SK-N-SH (cell line): ENCODE results near the gene RPL27. TPM values are rescaled to one million over a fixed set of nuclear protein-coding genes. Genes with fewer than 3 reads are reported as not detected.

Experiments
- CTCF ChIA-PET: fragments of 300-600, 350-600 bp; formaldehyde crosslinking; extraction: SDS; loops from one replicate; lab custom pipeline; 2021; lab: Yijun Ruan, JAX
- POLR2A ChIA-PET: fragments of 350-600 bp; sonication (Branson Sonifier 250); formaldehyde crosslinking; extraction: SDS; loops from one replicate; lab custom pipeline; 2020; ENCODE audit warnings: antibody characterized with exemption, inconsistent platforms; lab: Yijun Ruan, JAX
- DNase-seq: peaks from one replicate; pipeline ENCODE4 v3.0.0; 2012
- H2AFZ ChIP-seq: fragments of 200-600 bp; sonication (generic); 2 replicates; pipeline ENCODE4 v1.8.1; 2016; ENCODE audit warnings: antibody characterized with exemption, mild to moderate bottlenecking, low read depth
- H3F3A ChIP-seq: fragments of 200-600 bp; sonication (generic); replicated peaks from 2 replicates; pipeline ENCODE3; 2016; ENCODE audit warnings: antibody characterized with exemption, mild to moderate bottlenecking; ENCODE audit not compliant: insufficient read depth
- H3K27ac ChIP-seq, 2 experiments: fragments of 200-500 bp in 1 of 2; fragments of 200-600 bp in 1 of 2; sonication (Bioruptor generic) in 1 of 2; sonication (generic), shearing (Covaris generic) in 1 of 2; 2 replicates each; pipeline versions ENCODE4 v1.5.1 to v1.6.1; 2014 to 2016; ENCODE audit warnings: low read depth in 2 of 2, inconsistent platforms in 1 of 2, low read length in 1 of 2, mild to moderate bottlenecking in 1 of 2, mixed read lengths in 1 of 2
- H3K27me3 ChIP-seq: fragments of 200-600 bp; sonication (generic), shearing (Covaris generic); 2 replicates; pipeline ENCODE4 v1.6.1; 2016; ENCODE audit warnings: mixed run types; ENCODE audit not compliant: insufficient read depth
- H3K36me3 ChIP-seq, 2 experiments: fragments of 200-500 bp in 1 of 2; fragments of 200-600 bp in 1 of 2; sonication (Bioruptor generic) in 1 of 2; sonication (generic) in 1 of 2; replicated peaks in 1 of 2; 2 replicates each; pipeline versions ENCODE3 to v1.5.1; 2014 to 2016; ENCODE audit warnings: low read length in 1 of 2, mild to moderate bottlenecking in 1 of 2; ENCODE audit not compliant: insufficient read depth in 2 of 2, control insufficient read depth in 1 of 2
- H3K4me1 ChIP-seq, 2 experiments: fragments of 200-500 bp in 1 of 2; fragments of 200-600 bp in 1 of 2; sonication (Bioruptor generic) in 1 of 2; sonication (generic), shearing (Covaris generic) in 1 of 2; 2 replicates each; pipeline versions ENCODE4 v1.5.1 to v1.6.1; 2014 to 2016; ENCODE audit warnings: low read depth in 1 of 2, low read length in 1 of 2, mixed run types in 1 of 2; ENCODE audit not compliant: insufficient read depth in 2 of 2, control insufficient read depth in 1 of 2
- H3K4me2 ChIP-seq: fragments of 200-600 bp; sonication (generic), shearing (Covaris generic); 2 replicates; pipeline ENCODE4 v1.6.1; 2017; ENCODE audit warnings: mixed run types
- H3K4me3 ChIP-seq, 2 experiments: fragments of 200-500 bp in 1 of 2; fragments of 200-600 bp in 1 of 2; sonication (Bioruptor generic) in 1 of 2; sonication (generic), shearing (Covaris generic) in 1 of 2; 2 replicates each; pipeline versions ENCODE4 v1.5.1 to v1.8.1; 2014 to 2016; ENCODE audit warnings: low read depth in 2 of 2, inconsistent platforms in 1 of 2, low read length in 1 of 2, mild to moderate bottlenecking in 1 of 2, mixed read lengths in 1 of 2, moderate library complexity in 1 of 2
- H3K79me2 ChIP-seq: fragments of 200-600 bp; sonication (generic); 2 replicates; pipeline ENCODE4 v1.8.1; 2017; ENCODE audit warnings: mild to moderate bottlenecking; ENCODE audit not compliant: insufficient read depth
- H3K9ac ChIP-seq: fragments of 200-600 bp; sonication (generic); 2 replicates; pipeline ENCODE4 v1.6.1; 2017; ENCODE audit warnings: mixed run types
- H3K9me2 ChIP-seq: fragments of 200-600 bp; sonication (generic); 2 replicates; pipeline ENCODE4 v1.6.1; 2017; ENCODE audit warnings: mixed run types
- H3K9me3 ChIP-seq: fragments of 200-600 bp; sonication (generic); 2 replicates; pipeline ENCODE4 v1.6.1; 2017; ENCODE audit warnings: mixed run types, mild to moderate bottlenecking, moderate library complexity
- H4K20me1 ChIP-seq: fragments of 200-600 bp; sonication (generic); 2 replicates; pipeline ENCODE4 v1.6.1; 2017; ENCODE audit warnings: mild to moderate bottlenecking, mixed run types; ENCODE audit not compliant: insufficient read depth
- CHD2 ChIP-seq: fragments of 150-350 bp; IDR thresholded peaks from 2 replicates; pipeline ENCODE4 v1.6.1; 2018; ENCODE audit warnings: low read length; ENCODE audit not compliant: partially characterized antibody
- EP300 ChIP-seq, 2 experiments: IDR thresholded peaks; 2 replicates each; pipeline versions ENCODE4 v1.4.0 to v1.6.1; 2012; ENCODE audit warnings: borderline replicate concordance in 1 of 2, low read depth in 1 of 2, low read length in 1 of 2
- EZH2phosphoT487 ChIP-seq: fragments of 200-600 bp; sonication (generic); IDR thresholded peaks from 2 replicates; pipeline ENCODE4 v1.6.1; 2017; ENCODE audit warnings: low read depth, mixed run types, mild to moderate bottlenecking, antibody characterized with exemption, moderate library complexity, borderline replicate concordance
- FOXJ3 ChIP-seq: sonication (generic); formaldehyde crosslinking; IDR thresholded peaks from 2 replicates; pipeline ENCODE4 v1.5.1; 2020; ENCODE audit warnings: mild to moderate bottlenecking, missing genetic modification reagents
- FOXM1 ChIP-seq: IDR thresholded peaks from 2 replicates; pipeline ENCODE4 v1.4.0; 2012; ENCODE audit warnings: low read depth, mild to moderate bottlenecking
- MXI1 ChIP-seq: IDR thresholded peaks from 2 replicates; pipeline ENCODE4 v1.6.1; 2012; ENCODE audit warnings: mild to moderate bottlenecking, low read depth, low read length, improper control_type of control experiment
- NRF1 ChIP-seq: IDR thresholded peaks from 2 replicates; pipeline ENCODE4 v1.6.1; 2012; ENCODE audit warnings: low read depth, mild to moderate bottlenecking, low read length
- POLR2AphosphoS5 ChIP-seq: IDR thresholded peaks from 2 replicates; pipeline ENCODE4 v1.6.1; 2012; ENCODE audit warnings: low read depth, low read length
- RAD21 ChIP-seq: IDR thresholded peaks from 2 replicates; pipeline ENCODE4 v1.6.1; 2012; ENCODE audit warnings: mild to moderate bottlenecking, low read length
- RFX5 ChIP-seq: IDR thresholded peaks from 2 replicates; pipeline ENCODE4 v1.6.1; 2012; ENCODE audit warnings: mild to moderate bottlenecking, improper control_type of control experiment, low read length
- RXRA ChIP-seq: IDR thresholded peaks from 2 replicates; pipeline ENCODE4 v1.4.0; 2012; ENCODE audit warnings: low read depth, mild to moderate bottlenecking, borderline replicate concordance
- SIN3A ChIP-seq: IDR thresholded peaks from 2 replicates; pipeline ENCODE4 v1.6.1; 2012; ENCODE audit warnings: low read depth, mild to moderate bottlenecking, low read length, moderate library complexity, borderline replicate concordance
- TAF1 ChIP-seq: IDR thresholded peaks from 2 replicates; pipeline ENCODE4 v1.6.1; 2012; ENCODE audit warnings: low read depth, mild to moderate bottlenecking, low read length, moderate library complexity, borderline replicate concordance
- YY1 ChIP-seq: IDR thresholded peaks from 2 replicates; pipeline ENCODE4 v1.4.0; 2012; ENCODE audit warnings: low read depth, mild to moderate bottlenecking
- WGBS: methylation state at CpG from one replicate; pipeline ENCODE4 v1.1.6; 2017; ENCODE audit warnings: low lambda C conversion rate; 5-methylcytosine and 5-hydroxymethylcytosine counted together
- polyA plus RNA-seq, 3 experiments: library from polyadenylated mRNA; depleted of rRNA; stranded (reverse); fragments of >200 nt; gene quantifications; 2 replicates each; pipeline ENCODE4 v1.2.3, GENCODE V29; 2012
- TF ChIP-seq, protein P1 (sequence below): fragments of 200-600 bp; sonication (generic); IDR thresholded peaks from 2 replicates; pipeline ENCODE4 v1.6.1; 2017; ENCODE audit warnings: antibody characterized with exemption, mild to moderate bottlenecking, moderate library complexity
- TF ChIP-seq, protein P2 (sequence below): IDR thresholded peaks from 2 replicates; pipeline ENCODE4 v1.6.1; 2012; ENCODE audit warnings: mild to moderate bottlenecking, low read depth, low read length, moderate library complexity
- TF ChIP-seq, protein P3 (sequence below): fragments of 150-350 bp; IDR thresholded peaks from 2 replicates; pipeline ENCODE4 v1.6.1; 2016; ENCODE audit warnings: mild to moderate bottlenecking, low read depth, low read length
- TF ChIP-seq, protein P4 (sequence below): IDR thresholded peaks from 2 replicates; pipeline ENCODE4 v1.4.0; 2012; ENCODE audit warnings: low read depth, borderline replicate concordance
- TF ChIP-seq, protein P5 (sequence below): IDR thresholded peaks from 2 replicates; pipeline ENCODE4 v1.4.0; 2012; ENCODE audit warnings: low read depth

The RPL27 gene
- polyA plus RNA-seq, 1 of the 3 experiments (the other 2 are of a cell fraction) = 6,383 TPM

DNA sequence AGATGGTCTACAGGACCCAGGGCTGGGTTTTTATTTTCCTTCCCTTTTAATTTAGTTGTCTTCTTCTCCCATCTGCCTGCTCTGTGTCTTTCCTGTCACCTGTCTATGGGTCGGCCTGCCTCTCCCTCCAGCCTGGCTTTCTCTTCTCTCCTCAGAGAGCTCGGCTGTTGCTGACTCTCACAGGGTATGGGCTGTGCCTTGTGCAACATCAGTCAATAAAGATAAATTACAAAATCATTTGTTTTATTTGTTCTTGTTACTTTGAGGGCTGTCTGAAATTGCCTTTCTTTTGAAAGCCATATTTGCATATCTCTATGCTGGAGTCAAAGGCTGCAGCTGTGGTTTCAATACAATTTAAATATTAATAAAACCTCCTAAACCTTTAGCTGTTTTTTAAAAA is 42.4 kb downstream of the RPL27 start:
- Histone ChIP-seq H3K36me3 (no peaks in the 10 kb centered on the region), H3K9ac (no peak overlapping the region), H3K4me3 (no peak overlapping the region), H3K9me3 (no peaks in the 10 kb centered on the region), H3K4me1 (peaks cover 0 to 5% of the 10 kb centered on the region in 2 experiments; a peak in 1 of 4 replicates), H2AFZ (no peak overlapping the region), H3K79me2 (no peaks in the 10 kb centered on the region), H3K27me3 (no peaks in the 10 kb centered on the region), H3K9me2 (no peaks in the 10 kb centered on the region), H3K4me2 (no peak overlapping the region), H3F3A (no peaks in the 10 kb centered on the region), H4K20me1 (no peaks in the 10 kb centered on the region), H3K27ac (no peak overlapping the region; a peak in 1 of 4 replicates)
- WGBS = 83% methylated on average over 2 of the region's 2 CpGs
- POLR2A ChIA-PET = interaction anchor here (1.0 kb wide), 1 partner anchor 16 kb away, joined by 3 read pairs; no protein-coding TSS in a partner anchor
- CTCF ChIA-PET = interaction anchor here (1.1 kb wide), 1 partner anchor 16 kb away, joined by 3 read pairs; no protein-coding TSS in a partner anchor
- DNase-seq = no peak
- TF ChIP-seq, protein P1, sequence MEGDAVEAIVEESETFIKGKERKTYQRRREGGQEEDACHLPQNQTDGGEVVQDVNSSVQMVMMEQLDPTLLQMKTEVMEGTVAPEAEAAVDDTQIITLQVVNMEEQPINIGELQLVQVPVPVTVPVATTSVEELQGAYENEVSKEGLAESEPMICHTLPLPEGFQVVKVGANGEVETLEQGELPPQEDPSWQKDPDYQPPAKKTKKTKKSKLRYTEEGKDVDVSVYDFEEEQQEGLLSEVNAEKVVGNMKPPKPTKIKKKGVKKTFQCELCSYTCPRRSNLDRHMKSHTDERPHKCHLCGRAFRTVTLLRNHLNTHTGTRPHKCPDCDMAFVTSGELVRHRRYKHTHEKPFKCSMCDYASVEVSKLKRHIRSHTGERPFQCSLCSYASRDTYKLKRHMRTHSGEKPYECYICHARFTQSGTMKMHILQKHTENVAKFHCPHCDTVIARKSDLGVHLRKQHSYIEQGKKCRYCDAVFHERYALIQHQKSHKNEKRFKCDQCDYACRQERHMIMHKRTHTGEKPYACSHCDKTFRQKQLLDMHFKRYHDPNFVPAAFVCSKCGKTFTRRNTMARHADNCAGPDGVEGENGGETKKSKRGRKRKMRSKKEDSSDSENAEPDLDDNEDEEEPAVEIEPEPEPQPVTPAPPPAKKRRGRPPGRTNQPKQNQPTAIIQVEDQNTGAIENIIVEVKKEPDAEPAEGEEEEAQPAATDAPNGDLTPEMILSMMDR = no peak
- no peak for TF ChIP-seq POLR2AphosphoS5
- no peak for TF ChIP-seq RFX5
- TF ChIP-seq TAF1 = no peak
- TF ChIP-seq MXI1 = no peak
- TF ChIP-seq, protein P2, sequence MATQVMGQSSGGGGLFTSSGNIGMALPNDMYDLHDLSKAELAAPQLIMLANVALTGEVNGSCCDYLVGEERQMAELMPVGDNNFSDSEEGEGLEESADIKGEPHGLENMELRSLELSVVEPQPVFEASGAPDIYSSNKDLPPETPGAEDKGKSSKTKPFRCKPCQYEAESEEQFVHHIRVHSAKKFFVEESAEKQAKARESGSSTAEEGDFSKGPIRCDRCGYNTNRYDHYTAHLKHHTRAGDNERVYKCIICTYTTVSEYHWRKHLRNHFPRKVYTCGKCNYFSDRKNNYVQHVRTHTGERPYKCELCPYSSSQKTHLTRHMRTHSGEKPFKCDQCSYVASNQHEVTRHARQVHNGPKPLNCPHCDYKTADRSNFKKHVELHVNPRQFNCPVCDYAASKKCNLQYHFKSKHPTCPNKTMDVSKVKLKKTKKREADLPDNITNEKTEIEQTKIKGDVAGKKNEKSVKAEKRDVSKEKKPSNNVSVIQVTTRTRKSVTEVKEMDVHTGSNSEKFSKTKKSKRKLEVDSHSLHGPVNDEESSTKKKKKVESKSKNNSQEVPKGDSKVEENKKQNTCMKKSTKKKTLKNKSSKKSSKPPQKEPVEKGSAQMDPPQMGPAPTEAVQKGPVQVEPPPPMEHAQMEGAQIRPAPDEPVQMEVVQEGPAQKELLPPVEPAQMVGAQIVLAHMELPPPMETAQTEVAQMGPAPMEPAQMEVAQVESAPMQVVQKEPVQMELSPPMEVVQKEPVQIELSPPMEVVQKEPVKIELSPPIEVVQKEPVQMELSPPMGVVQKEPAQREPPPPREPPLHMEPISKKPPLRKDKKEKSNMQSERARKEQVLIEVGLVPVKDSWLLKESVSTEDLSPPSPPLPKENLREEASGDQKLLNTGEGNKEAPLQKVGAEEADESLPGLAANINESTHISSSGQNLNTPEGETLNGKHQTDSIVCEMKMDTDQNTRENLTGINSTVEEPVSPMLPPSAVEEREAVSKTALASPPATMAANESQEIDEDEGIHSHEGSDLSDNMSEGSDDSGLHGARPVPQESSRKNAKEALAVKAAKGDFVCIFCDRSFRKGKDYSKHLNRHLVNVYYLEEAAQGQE = no peak
- no peak for TF ChIP-seq FOXJ3 (CRISPR knock-in tag)
- TF ChIP-seq EP300 (IDR thresholded peaks at IDR 0.05; ENCODE audit: borderline replicate concordance in 1 of 2, low read depth in 1 of 2, low read length in 1 of 2) = no peak
- TF ChIP-seq RAD21 = no peak
- no peak for TF ChIP-seq NRF1
- TF ChIP-seq CHD2 = no peak
- TF ChIP-seq, protein P3, sequence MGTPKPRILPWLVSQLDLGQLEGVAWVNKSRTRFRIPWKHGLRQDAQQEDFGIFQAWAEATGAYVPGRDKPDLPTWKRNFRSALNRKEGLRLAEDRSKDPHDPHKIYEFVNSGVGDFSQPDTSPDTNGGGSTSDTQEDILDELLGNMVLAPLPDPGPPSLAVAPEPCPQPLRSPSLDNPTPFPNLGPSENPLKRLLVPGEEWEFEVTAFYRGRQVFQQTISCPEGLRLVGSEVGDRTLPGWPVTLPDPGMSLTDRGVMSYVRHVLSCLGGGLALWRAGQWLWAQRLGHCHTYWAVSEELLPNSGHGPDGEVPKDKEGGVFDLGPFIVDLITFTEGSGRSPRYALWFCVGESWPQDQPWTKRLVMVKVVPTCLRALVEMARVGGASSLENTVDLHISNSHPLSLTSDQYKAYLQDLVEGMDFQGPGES = no peak
- no peak for TF ChIP-seq SIN3A
- TF ChIP-seq YY1 = no peak
- TF ChIP-seq, protein P4, sequence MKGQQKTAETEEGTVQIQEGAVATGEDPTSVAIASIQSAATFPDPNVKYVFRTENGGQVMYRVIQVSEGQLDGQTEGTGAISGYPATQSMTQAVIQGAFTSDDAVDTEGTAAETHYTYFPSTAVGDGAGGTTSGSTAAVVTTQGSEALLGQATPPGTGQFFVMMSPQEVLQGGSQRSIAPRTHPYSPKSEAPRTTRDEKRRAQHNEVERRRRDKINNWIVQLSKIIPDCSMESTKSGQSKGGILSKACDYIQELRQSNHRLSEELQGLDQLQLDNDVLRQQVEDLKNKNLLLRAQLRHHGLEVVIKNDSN = no peak
- no peak for TF ChIP-seq RXRA
- TF ChIP-seq FOXM1 = no peak
- TF ChIP-seq EZH2phosphoT487 = no peak
- TF ChIP-seq, protein P5, sequence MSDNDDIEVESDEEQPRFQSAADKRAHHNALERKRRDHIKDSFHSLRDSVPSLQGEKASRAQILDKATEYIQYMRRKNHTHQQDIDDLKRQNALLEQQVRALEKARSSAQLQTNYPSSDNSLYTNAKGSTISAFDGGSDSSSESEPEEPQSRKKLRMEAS = no peak
- TF ChIP-seq, all 33 proteins: peak for 0
